Upper lobe of left lung (tissue), 6 donors: ENCODE data around the gene NBAS. TPM values are rescaled to one million over a fixed set of nuclear protein-coding genes. Genes with fewer than 3 reads are reported as not detected.
"Not testable (repeated sequence)": the region's sequence is repeated elsewhere in the genome, so short reads cannot be mapped to it uniquely, and the experiment has no call there.

Experiments used
- ATAC-seq, 2 donors: fragments of 200-7000 bp; cut with Tn5 transposase; one replicate each; pipeline ENCODE4 v1.9.1; 2022; ENCODE audit warnings: mild to moderate bottlenecking in 2 of 2, moderate library complexity in 2 of 2; ENCODE audit not compliant: low FRiP score in 2 of 2
- DNase-seq, 2 donors: peaks; one replicate each; pipeline ENCODE4 v3.0.0-alpha.2; 2019 to 2020
- H3K27ac ChIP-seq, 4 donors: fragments of 200-600 bp; sonication (generic); one replicate each; pipeline ENCODE4 v1.5.1; 2016 to 2019
- H3K27me3 ChIP-seq, 4 donors: fragments of 200-600 bp; sonication (generic); one replicate each; pipeline ENCODE4 v1.5.1; 2017 to 2019
- H3K36me3 ChIP-seq, 4 donors: fragments of 200-600 bp; sonication (generic); one replicate each; pipeline ENCODE4 v1.5.1; 2016 to 2019
- H3K4me1 ChIP-seq, 4 donors: fragments of 200-600 bp; sonication (generic); one replicate each; pipeline ENCODE4 v1.5.1; 2018 to 2019
- H3K4me3 ChIP-seq, 4 donors: fragments of 200-600 bp; sonication (generic); one replicate each; pipeline ENCODE4 v1.5.1; 2017 to 2019; ENCODE audit warnings: mild to moderate bottlenecking in 2 of 4, moderate library complexity in 1 of 4
- H3K9me3 ChIP-seq, 4 donors: fragments of 200-600 bp; sonication (generic); one replicate each; pipeline ENCODE4 v1.5.1; 2018 to 2019
- CTCF ChIP-seq, 6 experiments: fragments of 450-650 bp in 4 of 6; fragments of 200-600 bp in 2 of 6; sonication (generic) in 2 of 6; IDR thresholded peaks; one replicate each; pipeline ENCODE4 v1.5.1; 2016 to 2019; ENCODE audit warnings: antibody characterized with exemption in 6 of 6
- EP300 ChIP-seq, 4 donors: sonication (generic); formaldehyde crosslinking; IDR thresholded peaks; one replicate each; pipeline ENCODE4 v1.5.1; 2017; ENCODE audit warnings: antibody characterized with exemption in 4 of 4, control low read depth in 2 of 4
- POLR2A ChIP-seq, 4 donors: fragments of 450-650 bp; IDR thresholded peaks; one replicate each; pipeline ENCODE4 v1.5.1; 2016 to 2017; ENCODE audit warnings: antibody characterized with exemption in 4 of 4, mild to moderate bottlenecking in 2 of 4
- POLR2AphosphoS5 ChIP-seq, 2 donors: sonication (generic); formaldehyde crosslinking; IDR thresholded peaks; one replicate each; pipeline ENCODE4 v1.5.1; 2017; ENCODE audit warnings: antibody characterized with exemption in 2 of 2
- WGBS, 2 donors: methylation state at CpG; one replicate each; pipeline ENCODE4 v1.1.5; 2017 to 2018; 5-methylcytosine and 5-hydroxymethylcytosine counted together
- total RNA-seq, 6 donors: library from RNA; depleted of rRNA in 4 of 6; stranded (reverse); fragments of >200 nt in 4 of 6; gene quantifications; one replicate each; pipeline versions ENCODE4 v1.1.0 to v1.2.1, GENCODE V29; 2016 to 2021
- donor health status: DM: no; HTN: no; CAD: no; lungs with moderate emphysema.
- donor health status: DM: no; HTN: yes; CAD: no; lungs with severe emphysema.

Gene NBAS
- total RNA-seq, 6 donors from 2014 or later = 33.2 to 75.5 (median 43.1) TPM

- H3K4me3 ChIP-seq = no peak overlapping the region
- no peaks in the 10 kb centered on the region for H3K27me3 ChIP-seq
- no peaks in the 10 kb centered on the region for H3K9me3 ChIP-seq
- ATAC-seq (no peak), DNase-seq (no peak)
- WGBS, 2 donors = 96 to 100% methylated on average over 3 of the region's 3 CpGs
- TF ChIP-seq POLR2A (IDR thresholded peaks at IDR 0.05) = no peak
- no peak for TF ChIP-seq CTCF (IDR thresholded peaks at IDR 0.05)
- no peak for TF ChIP-seq POLR2AphosphoS5 (IDR thresholded peaks at IDR 0.05)
- no peak for TF ChIP-seq EP300 (IDR thresholded peaks at IDR 0.05)
- H3K4me1 ChIP-seq = no peaks in the 10 kb centered on the region
- no peak overlapping the region for H3K27ac ChIP-seq
- H3K36me3 ChIP-seq = peaks cover 0 to 23% (median 0%) of the 10 kb centered on the region in 4 donors
Measured at GRCh38 chr2:15408759-15409158, 152.4 kb downstream of the NBAS start.

- no peaks in the 10 kb centered on the region for H3K27me3 ChIP-seq
- H3K27ac ChIP-seq = no peak overlapping the region
- TF ChIP-seq CTCF (IDR thresholded peaks at IDR 0.05) (no peak), EP300 (IDR thresholded peaks at IDR 0.05) (no peak), POLR2AphosphoS5 (IDR thresholded peaks at IDR 0.05) (no peak), POLR2A (IDR thresholded peaks at IDR 0.05) (no peak)
- H3K4me1 ChIP-seq = no peaks in the 10 kb centered on the region
- no peaks in the 10 kb centered on the region for H3K9me3 ChIP-seq
- WGBS, 2 donors = 98 to 100% methylated on average over 1 of the region's 1 CpG
- H3K4me3 ChIP-seq = no peak overlapping the region
- peaks cover 0 to 13% (median 0%) of the 10 kb centered on the region in 4 donors for H3K36me3 ChIP-seq
- ATAC-seq = no peak
- no peak for DNase-seq
Measured at GRCh38 chr2:15407666-15408065, 153.5 kb downstream of the NBAS start.

GRCh38 chr2:15404511-15404910 is 156.6 kb downstream of the NBAS start:
- not testable (repeated sequence) for DNase-seq, H3K27ac ChIP-seq, H3K9me3 ChIP-seq, H3K36me3 ChIP-seq, H3K4me1 ChIP-seq, H3K4me3 ChIP-seq, H3K27me3 ChIP-seq, ATAC-seq
- 96 to 98% methylated on average over 9 of the region's 9 CpGs for WGBS, 2 donors

- H3K4me1 ChIP-seq = no peaks in the 10 kb centered on the region
- no peak overlapping the region for H3K27ac ChIP-seq
- no peak for DNase-seq
- H3K36me3 ChIP-seq = peaks cover 0 to 11% (median 1%) of the 10 kb centered on the region in 4 donors
- WGBS, 2 donors = 82 to 89% methylated on average over 5 of the region's 5 CpGs
- no peak for ATAC-seq
- H3K4me3 ChIP-seq = no peak overlapping the region
- H3K9me3 ChIP-seq = no peaks in the 10 kb centered on the region
- TF ChIP-seq CTCF (IDR thresholded peaks at IDR 0.05) (no peak), POLR2AphosphoS5 (IDR thresholded peaks at IDR 0.05) (no peak)
- no peaks in the 10 kb centered on the region for H3K27me3 ChIP-seq
Measured at GRCh38 chr2:15400240-15400826, 160.8 kb downstream of the NBAS start.

- no peak for TF ChIP-seq CTCF (IDR thresholded peaks at IDR 0.05)
- TF ChIP-seq POLR2A (IDR thresholded peaks at IDR 0.05) = no peak
- no peak for TF ChIP-seq POLR2AphosphoS5 (IDR thresholded peaks at IDR 0.05)
- TF ChIP-seq EP300 (IDR thresholded peaks at IDR 0.05) = no peak
- Histone ChIP-seq H3K27ac (no peak overlapping the region), H3K9me3 (no peaks in the 10 kb centered on the region), H3K4me1 (no peaks in the 10 kb centered on the region), H3K4me3 (no peak overlapping the region), H3K27me3 (no peaks in the 10 kb centered on the region), H3K36me3 (peaks cover 0 to 11% (median 1%) of the 10 kb centered on the region in 4 donors)
- WGBS, 2 donors = 100% methylated on average over 1 of the region's 1 CpG
- DNase-seq (no peak), ATAC-seq (no peak)
Measured at GRCh38 chr2:15399241-15399640, 161.9 kb downstream of the NBAS start.
